Fibroblast of skin of left biceps (primary cell): Measurements from ENCODE around the gene SCGB3A2.

Source experiments
- DNase-seq, 2 experiments: peaks; one replicate each; pipeline ENCODE4 v3.0.0-alpha.2; 2013; ENCODE audit warnings: low read depth in 2 of 2

The SCGB3A2 gene

GRCh38 chr5:147878066-147878759 is at the start of gene SCGB3A2:
Gene SCGB3A2 (plus strand): TSS chr5:147878711. CDS start chr5:147878804, 93 bp downstream.
- no peak for DNase-seq

GRCh38 chr5:147830035-147830434 is 48.5 kb upstream of the SCGB3A2 start:
- DNase-seq: no peak

- no peak for DNase-seq
Observed at GRCh38 chr5:147831465-147831864, 47.0 kb upstream of the SCGB3A2 start, which contains the start of gene SPINK1. Gene SPINK1 (minus strand): TSS chr5:147831671. CDS start chr5:147831577, 94 bp downstream.

- no peak for DNase-seq
Observed at GRCh38 chr5:147832541-147832940, 46.0 kb upstream of the SCGB3A2 start.

- DNase-seq: no peak
Observed at GRCh38 chr5:147835386-147835798, 43.1 kb upstream of the SCGB3A2 start.

- no peak for DNase-seq
Observed at GRCh38 chr5:147836439-147836838, 42.1 kb upstream of the SCGB3A2 start.

- no peak for DNase-seq
Observed at GRCh38 chr5:147842869-147843268, 35.6 kb upstream of the SCGB3A2 start.

- no peak for DNase-seq
Observed at GRCh38 chr5:147844846-147845245, 33.7 kb upstream of the SCGB3A2 start.

GRCh38 chr5:147845618-147846017 is 32.9 kb upstream of the SCGB3A2 start:
- DNase-seq: no peak

- no peak for DNase-seq
Observed at GRCh38 chr5:147849226-147849625, 29.3 kb upstream of the SCGB3A2 start.

- no peak for DNase-seq
Observed at GRCh38 chr5:147851578-147851977, 26.9 kb upstream of the SCGB3A2 start.

GRCh38 chr5:147852365-147852764 is 26.1 kb upstream of the SCGB3A2 start:
- DNase-seq: no peak

GRCh38 chr5:147853372-147853987 is 25.0 kb upstream of the SCGB3A2 start:
- no peak for DNase-seq

GRCh38 chr5:147854331-147854730 is 24.2 kb upstream of the SCGB3A2 start:
- DNase-seq: no peak

- DNase-seq: no peak
Observed at GRCh38 chr5:147854894-147855773, 23.4 kb upstream of the SCGB3A2 start.

GRCh38 chr5:147855774-147856069 is 22.8 kb upstream of the SCGB3A2 start:
- DNase-seq: no peak

- DNase-seq: no peak
Observed at GRCh38 chr5:147856801-147857200, 21.7 kb upstream of the SCGB3A2 start.

GRCh38 chr5:147857302-147858129 is 21.0 kb upstream of the SCGB3A2 start:
- DNase-seq: peak; percentile 13 to 18

- DNase-seq: no peak
Observed at GRCh38 chr5:147858565-147858964, 19.9 kb upstream of the SCGB3A2 start.

- no peak for DNase-seq
Observed at GRCh38 chr5:147859962-147860640, 18.4 kb upstream of the SCGB3A2 start.

GRCh38 chr5:147860641-147861025 is 17.9 kb upstream of the SCGB3A2 start:
- DNase-seq: no peak
